MM.1S (cell line): Measurements from ENCODE around the gene NOXA1.

Experiments
- CTCF ChIP-seq: fragments of 300-600 bp; sonication (generic); IDR thresholded peaks from 2 replicates; pipeline ENCODE4 v1.5.1; 2016; ENCODE audit warnings: antibody characterized with exemption, low read length, mixed read lengths
- EZH2 ChIP-seq: fragments of 300-600 bp; sonication (generic); optimal IDR thresholded peaks from 2 replicates; pipeline ENCODE3; 2017; ENCODE audit warnings: low read depth, mild to moderate bottlenecking, antibody characterized with exemption, low read length, mixed read lengths

DNA sequence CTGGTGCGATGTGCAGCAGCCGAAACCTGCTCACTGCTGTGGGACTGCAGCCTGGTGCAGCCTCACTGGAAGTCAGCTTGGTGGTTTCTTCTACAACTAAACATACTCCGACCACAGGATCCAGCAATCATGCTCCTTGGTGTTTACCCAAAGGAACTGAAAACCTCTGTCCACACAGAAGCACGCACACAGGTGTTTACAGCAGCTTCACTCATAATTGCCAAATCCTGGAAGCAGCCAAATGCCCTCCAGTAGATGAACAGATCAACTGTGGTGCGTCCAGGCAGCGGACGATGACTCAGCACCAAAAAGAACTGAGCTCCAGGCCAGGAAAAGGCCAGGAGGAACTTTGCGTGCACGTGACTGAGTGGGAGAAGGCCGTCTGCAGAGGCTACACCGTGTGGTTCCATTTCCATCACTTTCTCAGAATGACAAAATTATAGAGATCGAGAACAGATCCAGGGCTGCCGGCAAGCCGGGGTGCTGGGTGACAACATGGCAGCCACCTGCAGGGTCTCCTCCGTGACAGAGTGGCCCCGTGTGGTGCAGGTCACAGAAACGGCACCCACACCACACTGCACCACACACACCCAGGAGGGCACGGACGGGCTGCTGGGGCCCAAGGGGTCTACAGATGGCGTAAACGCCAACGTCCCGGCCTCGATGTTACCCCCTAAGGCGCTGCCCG is 59.0 kb downstream of the NOXA1 start:
- TF ChIP-seq CTCF (no peak), EZH2 (no peak)
